GM10248 (cell line): Measurements from ENCODE around the gene MARF1.

ENCODE experiments used
- CTCF ChIA-PET: fragments of 300-600 bp; sonication (Branson Sonifier 250); formaldehyde crosslinking; extraction: SDS; loops from one replicate; lab custom pipeline; 2021; ENCODE audit warnings: antibody characterized with exemption; lab: Yijun Ruan, JAX
- POLR2A ChIA-PET: fragments of 350-650 bp; sonication (Branson Sonifier 250); formaldehyde crosslinking; extraction: SDS; loops from one replicate; lab custom pipeline; 2020; ENCODE audit warnings: antibody characterized with exemption; lab: Yijun Ruan, JAX
- DNase-seq: peaks from one replicate; pipeline ENCODE4 v3.0.0; 2012; ENCODE audit errors: extremely low spot score
- TF ChIP-seq, protein P1 (sequence below): IDR thresholded peaks from 2 replicates; pipeline ENCODE4 v1.5.1; 2012; ENCODE audit warnings: mild to moderate bottlenecking, low read depth; ENCODE audit errors: extremely low read depth, missing control alignments, control extremely low read depth

The MARF1 gene

DNA sequence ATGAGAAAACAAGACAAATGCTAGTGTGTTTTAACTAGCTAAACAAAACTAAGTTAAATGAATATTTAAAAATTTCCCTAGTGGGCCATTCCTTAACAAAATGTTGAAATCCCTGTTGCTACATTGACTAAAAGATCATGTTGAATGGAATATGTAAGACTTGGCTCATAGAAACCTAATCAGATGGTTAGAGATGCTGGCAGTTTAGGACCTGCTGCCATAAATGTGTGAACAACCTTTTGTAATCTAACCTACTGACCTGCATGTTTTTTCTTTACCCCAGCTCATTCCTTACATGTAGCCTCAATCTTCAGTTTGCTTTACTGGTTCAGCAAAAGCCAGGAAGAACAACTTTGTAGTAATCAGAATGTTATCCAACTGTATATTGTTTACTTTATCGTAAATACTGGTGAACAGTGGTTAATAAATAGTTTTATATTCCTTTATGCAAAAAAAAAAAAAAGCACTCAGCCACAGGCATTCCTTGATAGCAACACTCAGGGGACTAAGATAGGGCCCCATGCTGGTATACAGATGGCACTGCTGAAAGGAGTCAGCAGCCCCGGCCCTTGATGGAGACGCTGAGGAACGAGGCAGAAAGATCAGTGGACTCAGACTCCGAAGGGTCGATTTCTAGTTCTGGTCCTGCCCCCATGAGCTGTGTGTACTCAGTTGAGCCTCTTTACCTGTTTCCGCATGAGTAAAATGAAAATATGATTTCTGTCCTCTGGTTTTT, 78.2 kb downstream of the MARF1 start:
- TF ChIP-seq, protein P1, sequence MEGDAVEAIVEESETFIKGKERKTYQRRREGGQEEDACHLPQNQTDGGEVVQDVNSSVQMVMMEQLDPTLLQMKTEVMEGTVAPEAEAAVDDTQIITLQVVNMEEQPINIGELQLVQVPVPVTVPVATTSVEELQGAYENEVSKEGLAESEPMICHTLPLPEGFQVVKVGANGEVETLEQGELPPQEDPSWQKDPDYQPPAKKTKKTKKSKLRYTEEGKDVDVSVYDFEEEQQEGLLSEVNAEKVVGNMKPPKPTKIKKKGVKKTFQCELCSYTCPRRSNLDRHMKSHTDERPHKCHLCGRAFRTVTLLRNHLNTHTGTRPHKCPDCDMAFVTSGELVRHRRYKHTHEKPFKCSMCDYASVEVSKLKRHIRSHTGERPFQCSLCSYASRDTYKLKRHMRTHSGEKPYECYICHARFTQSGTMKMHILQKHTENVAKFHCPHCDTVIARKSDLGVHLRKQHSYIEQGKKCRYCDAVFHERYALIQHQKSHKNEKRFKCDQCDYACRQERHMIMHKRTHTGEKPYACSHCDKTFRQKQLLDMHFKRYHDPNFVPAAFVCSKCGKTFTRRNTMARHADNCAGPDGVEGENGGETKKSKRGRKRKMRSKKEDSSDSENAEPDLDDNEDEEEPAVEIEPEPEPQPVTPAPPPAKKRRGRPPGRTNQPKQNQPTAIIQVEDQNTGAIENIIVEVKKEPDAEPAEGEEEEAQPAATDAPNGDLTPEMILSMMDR = no peak
- DNase-seq = no peak
- ChIA-PET CTCF (interaction anchor here (1.1 to 1.7 kb wide), 3 partner anchors 12 to 17 kb away, joined by 3 to 5 read pairs (median 3); no protein-coding TSS in a partner anchor), POLR2A (no interaction called here)

DNA sequence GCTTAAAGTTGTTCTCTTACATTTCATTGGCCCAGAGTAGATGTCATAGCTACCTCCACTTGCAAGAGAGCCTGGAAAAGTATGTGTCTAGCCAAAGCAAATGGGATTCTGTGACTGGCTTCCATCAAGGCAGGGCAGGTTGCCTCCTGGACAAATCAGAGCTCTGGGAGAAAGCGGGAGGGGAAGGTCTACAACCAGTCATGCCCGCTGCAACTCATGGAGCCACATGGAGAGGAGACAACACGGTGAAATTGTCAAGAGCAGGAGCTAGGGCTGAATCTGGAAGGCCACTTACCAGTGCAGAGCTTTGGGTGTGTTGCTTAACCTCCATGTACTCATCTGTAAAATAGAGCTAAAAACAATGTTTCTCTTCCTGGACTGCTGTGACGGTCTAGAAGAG, 83.8 kb downstream of the MARF1 start:
- DNase-seq = no peak
- TF ChIP-seq, protein P1 = no peak
- POLR2A ChIA-PET = no interaction called here
- CTCF ChIA-PET = interaction anchor here (1.1 to 2.2 kb wide), 4 partner anchors 8 to 21 kb away, joined by 3 to 11 read pairs (median 6); no protein-coding TSS in a partner anchor

DNA sequence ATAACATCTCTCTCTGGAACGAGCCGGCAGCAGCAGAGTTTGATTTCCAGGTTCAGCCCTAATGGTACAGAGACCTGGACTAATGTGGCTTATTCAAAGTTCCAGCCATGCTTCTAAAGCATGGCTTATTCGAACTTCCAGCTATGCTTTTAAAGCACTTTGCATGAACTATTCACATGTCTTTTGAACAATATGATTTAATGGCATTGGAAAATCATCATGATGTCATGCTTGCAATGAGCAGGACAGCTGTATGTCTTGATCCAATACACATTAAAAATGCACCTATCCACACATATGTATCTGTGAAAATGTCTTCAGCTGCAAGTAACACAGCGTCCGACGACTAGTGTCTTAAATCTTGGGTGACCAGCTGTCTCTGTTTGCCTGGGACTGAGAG, 85.7 kb downstream of the MARF1 start:
- ChIA-PET CTCF (no interaction called here), POLR2A (no interaction called here)
- TF ChIP-seq, protein P1 = no peak
- no peak for DNase-seq

DNA sequence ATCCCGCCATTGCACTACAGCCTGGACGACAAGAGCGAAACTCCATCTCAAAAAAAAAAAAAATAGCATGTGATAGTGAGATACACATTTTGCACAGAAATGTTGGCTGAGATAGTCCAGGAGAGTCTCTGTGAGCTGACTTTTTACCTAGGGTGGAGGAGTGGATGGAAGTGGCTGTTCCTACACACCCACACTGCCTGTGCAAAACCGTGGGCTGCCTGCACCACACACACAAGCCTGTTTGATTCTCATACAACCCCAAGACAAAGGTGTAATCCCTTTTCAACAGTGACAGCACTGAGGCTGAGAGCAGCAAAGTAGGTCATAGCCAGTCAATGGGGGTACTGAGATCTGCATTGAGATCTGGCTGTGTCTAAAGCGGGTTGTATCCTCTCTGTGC, 86.8 kb downstream of the MARF1 start:
- no peak for DNase-seq
- CTCF ChIA-PET = interaction anchor here (1.5 kb wide), 1 partner anchor 17 kb away, joined by 4 read pairs; no protein-coding TSS in a partner anchor
- POLR2A ChIA-PET = no interaction called here
- TF ChIP-seq, protein P1 = no peak

DNA sequence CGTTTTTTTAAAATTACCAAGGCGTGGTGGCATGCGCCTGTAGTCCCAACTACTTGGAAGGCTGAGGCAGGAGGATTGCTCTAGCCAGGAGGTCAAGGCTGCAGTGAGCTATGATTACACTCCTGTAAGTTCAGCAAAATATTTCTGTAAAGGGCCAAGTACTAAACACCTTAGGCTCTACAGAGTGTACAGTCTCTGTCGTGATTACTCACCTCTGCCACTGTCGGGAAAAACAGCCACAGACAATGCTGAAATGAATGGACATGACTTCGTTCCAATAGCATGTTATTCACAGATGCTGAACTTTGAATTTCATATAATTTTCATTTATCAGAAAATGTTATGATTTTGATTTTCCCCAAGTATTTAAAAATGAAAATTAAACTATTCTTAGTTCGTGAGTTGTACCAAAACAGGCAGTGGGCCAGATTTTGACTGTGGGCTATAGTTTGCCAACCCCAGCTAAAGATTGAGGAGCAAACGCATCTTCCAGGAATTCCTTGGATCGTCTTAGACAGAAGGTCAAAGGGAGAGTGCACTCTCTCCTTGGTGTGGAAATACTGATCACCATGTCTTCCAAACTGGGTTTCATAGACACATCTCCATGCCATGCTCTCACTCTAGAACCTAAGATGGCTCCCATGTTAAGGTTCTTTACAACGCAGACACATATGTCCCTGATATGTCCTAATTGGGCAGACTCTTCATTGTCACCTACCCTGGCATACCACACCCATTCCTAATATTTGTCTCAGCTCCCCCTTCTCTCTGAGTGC, 89.5 kb downstream of the MARF1 start:
- TF ChIP-seq, protein P1 = no peak
- no peak for DNase-seq
- ChIA-PET CTCF (no interaction called here), POLR2A (no interaction called here)

DNA sequence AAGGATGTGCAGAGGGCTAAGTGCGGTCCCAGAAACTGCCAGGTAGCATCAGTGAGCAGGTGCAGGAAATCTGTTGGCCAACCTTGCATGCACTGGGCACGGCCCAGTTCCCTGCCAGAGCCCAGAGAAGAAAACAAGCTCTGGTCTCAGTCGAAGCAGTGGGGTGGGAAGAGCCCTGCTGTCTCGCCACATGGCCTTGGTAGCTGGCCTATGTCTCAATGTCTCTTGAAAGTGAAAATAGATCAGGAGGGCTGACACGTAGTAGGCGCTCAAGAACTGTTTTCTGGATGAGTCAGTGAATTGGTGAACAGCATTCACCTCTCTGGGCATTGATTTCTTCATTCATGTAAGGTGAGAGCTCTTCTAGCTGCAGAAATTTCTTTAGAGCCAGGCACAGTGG, 90.4 kb downstream of the MARF1 start:
- ChIA-PET POLR2A (no interaction called here), CTCF (interaction anchor here (1.4 kb wide), 1 partner anchor 12 kb away, joined by 5 read pairs; no protein-coding TSS in a partner anchor)
- DNase-seq = no peak
- TF ChIP-seq, protein P1 = no peak
